Cerebellar nuclear complex (tissue), 1 donor: ENCODE measurements around the gene IGSF23.
"Not testable (repeated sequence)": the region's sequence is repeated elsewhere in the genome, so short reads cannot be mapped to it uniquely, and the experiment has no call there.

Experiments used
- DNase-seq, 2 experiments: peaks; one replicate each; lab custom pipeline; 2025; lab: John Stamatoyannopoulos, UW

The IGSF23 gene

DNA sequence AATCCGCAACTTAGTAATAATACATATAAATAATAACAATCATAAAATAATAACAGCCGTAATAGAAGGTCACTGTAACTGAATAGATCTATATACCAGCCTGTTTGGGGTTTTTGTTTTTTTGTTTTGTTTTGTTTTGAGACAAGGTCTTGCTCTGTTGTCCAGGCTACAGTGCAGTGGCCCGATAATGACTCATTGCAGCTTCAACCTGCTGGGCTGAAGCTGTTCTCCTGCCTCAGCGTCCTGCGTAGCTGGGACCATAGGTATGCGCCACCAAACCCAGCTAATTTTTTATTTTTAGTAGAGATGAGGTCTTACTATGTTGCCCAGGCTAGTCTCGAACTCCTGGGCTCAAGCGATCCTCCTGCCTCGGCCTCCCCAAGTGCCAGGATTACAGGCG, 950 bp downstream of the IGSF23 start:
- no peak for DNase-seq

- no peak for DNase-seq
Observed at GRCh38 chr19:44615863-44616247, 2.5 kb downstream of the IGSF23 start.

DNA sequence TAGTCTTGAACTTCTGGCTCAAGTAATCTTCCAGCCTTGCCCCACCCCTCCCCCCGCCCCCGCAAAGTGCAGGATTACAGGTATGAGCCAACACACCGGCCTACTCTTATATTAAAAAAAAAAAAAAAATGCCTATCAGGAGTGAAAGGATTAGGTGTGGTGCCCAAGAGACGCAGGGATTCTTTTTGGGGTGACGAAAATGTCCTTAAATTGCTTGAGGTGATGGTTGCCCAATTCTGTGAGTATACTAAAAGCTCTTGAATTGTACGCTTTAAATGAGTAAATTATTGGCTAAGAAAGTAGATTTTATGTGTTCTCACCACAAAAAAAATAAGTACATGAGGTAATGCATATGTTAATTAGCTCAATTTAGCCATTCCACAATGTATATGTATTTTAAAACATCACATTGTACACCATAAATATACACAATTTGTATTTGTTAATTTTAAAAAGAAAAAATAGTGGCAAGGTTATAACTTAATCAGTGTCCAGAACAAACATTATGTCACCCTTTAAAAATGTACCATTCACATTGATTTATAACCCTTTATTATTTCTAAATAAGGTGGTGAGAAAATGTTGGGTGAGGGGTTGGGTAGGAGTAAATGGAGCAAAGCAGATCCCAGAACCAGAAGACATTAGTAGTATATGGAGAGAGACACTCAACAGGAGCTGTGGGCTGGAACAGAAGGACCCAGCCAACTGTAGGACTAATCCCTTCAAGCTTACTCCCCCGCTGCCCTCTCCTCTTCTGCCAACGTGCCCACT, 3.9 kb downstream of the IGSF23 start:
- no peak for DNase-seq

- DNase-seq, result no peak
Observed at GRCh38 chr19:44618640-44619357, 5.4 kb downstream of the IGSF23 start.

DNA sequence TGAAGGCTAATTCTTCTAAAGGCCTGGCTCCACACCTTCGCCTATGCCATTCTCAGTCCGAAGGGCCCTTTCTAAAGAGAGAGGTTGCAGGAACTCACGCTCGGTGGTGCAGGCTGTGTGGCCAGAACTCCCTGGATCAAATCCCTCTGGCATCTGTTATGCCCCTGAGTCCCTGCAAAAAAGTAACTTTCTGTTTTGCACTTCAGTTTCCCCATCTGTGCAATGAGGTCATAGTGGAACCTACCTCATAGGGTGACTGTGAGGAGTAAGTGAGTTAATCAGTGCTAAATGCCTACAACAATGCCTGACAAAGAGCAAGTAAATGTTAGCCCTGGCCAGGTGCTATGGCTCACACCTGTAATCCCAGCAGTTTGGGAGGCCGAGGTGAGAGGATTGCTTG, 7.3 kb downstream of the IGSF23 start:
- no peak for DNase-seq

GRCh38 chr19:44621367-44621766, 8.0 kb downstream of the IGSF23 start:
- DNase-seq, result no peak

DNA sequence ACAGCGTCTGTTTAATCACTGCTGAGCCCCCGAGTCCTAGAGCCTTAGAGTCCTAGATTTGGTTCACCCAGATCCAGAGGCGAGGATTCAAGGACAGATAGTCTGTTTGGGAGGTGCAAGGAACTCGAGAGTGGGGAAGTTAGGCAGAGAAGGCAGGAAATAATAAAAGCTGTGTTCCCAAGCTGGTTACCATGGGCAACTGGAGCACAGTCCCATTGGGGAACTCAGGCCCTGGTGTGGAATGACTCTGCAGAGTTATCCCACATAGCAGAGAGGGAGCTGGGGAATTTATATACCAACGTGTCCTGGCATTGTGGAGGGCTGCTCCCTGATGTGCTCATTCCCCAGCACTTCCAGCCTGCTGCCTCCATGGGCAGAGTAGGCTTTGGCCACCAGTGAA, 9.7 kb downstream of the IGSF23 start:
- no peak for DNase-seq

DNA sequence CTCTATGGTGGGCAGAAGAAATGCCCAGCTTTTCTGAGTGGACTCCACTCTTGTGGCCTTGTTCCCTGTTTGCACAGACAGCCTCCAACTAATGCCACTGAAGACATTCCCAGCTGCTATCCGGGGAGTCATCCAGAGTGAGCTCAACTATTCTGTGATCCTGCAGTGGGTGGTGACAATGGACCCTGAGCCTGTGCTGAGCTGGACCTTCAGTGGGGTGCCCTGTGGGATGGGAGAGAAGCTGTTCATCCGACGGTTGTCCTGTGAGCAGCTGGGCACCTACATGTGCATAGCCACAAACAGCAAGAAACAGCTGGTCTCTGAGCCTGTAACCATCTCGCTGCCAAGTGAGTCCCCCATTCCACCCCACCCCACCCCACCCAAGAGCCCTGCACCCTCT, 10.3 kb downstream of the IGSF23 start:
- DNase-seq, result no peak

GRCh38 chr19:44624840-44625354, 11.5 kb downstream of the IGSF23 start:
- DNase-seq, result no peak

DNA sequence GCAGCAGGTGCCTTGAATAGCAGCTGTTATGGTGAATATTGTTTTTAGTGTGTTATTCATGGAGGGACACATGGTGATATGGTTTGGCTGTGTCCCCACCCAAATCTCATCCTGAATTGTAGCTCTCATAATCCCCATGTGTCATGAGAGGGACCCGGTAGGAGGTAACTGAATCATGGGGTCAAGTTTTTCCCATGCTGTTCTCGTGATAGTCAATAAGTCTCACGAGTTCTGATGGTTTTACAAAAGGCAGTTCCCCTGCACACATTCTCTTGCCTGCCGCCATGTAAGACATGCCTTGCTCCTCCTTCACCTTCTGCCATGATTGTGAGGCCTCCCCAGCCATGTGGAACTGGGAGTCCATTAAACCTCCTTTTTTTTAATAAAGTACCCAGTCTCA, 12.3 kb downstream of the IGSF23 start:
- DNase-seq, result not testable (repeated sequence)

- no peak for DNase-seq
Observed at GRCh38 chr19:44626048-44626624, 12.8 kb downstream of the IGSF23 start.

DNA sequence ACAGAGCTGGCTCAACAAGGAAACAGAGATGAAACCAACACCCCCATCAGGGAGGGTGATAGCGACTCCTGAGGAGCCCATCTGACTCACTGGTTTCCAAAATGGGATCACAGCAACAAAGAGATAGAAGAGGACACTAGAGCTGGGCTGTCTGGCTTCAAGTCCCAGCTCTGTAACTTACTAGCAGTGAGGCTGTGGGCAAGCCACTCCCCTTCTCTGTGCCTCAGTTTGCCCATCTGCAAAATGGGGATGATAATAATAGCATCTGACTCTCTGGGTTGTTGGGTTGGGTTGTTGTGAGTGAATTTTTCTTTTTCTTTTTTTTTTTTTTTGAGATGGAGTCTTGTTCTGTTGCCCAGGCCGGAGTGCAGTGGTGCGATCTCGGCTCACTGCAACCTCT, 14.3 kb downstream of the IGSF23 start:
- DNase-seq, result no peak

DNA sequence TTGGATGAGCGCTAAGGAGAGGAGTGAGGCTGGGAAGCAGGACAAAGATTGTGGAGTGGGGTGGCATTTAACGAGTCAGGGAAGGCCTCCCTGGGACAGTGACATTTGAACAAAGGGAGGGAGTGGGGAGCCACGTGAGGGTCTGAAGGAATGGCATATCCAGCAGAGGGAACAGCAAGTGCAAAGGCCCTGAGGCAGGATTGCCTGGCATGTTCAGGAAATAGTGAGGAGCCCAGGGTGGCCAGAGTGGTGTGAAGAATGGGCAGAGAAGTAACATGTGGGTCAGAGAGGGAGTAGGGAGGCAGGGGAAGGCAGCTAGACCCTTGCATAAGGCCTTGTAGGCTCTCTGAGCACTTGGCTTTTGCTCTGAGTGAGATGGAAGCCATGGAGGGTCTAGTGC, 15.4 kb downstream of the IGSF23 start:
- DNase-seq, result no peak

- DNase-seq, result not testable (repeated sequence)
Observed at GRCh38 chr19:44631611-44632010, 18.2 kb downstream of the IGSF23 start.

DNA sequence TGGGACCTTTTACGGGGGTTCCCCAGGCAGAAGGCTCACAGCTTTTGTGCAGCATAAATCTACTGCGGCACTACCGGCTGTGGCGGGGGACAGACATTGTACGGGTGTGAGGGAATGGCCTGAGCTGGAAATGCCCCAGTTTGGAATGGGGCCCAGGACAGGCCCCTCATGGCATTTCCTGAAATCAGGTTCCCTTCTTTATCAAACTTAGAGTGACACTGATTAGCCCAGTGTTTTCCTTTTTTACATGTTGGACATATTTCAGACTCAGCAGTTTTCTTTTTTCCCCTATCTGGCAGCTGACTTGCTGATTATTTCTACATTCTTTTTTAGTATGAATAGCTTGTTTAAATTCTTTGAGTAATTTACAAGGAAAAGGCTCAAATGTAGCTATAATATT, 20.7 kb downstream of the IGSF23 start:
- DNase-seq, result not testable (repeated sequence)

GRCh38 chr19:44634785-44635184, 21.4 kb downstream of the IGSF23 start:
- no peak for DNase-seq

DNA sequence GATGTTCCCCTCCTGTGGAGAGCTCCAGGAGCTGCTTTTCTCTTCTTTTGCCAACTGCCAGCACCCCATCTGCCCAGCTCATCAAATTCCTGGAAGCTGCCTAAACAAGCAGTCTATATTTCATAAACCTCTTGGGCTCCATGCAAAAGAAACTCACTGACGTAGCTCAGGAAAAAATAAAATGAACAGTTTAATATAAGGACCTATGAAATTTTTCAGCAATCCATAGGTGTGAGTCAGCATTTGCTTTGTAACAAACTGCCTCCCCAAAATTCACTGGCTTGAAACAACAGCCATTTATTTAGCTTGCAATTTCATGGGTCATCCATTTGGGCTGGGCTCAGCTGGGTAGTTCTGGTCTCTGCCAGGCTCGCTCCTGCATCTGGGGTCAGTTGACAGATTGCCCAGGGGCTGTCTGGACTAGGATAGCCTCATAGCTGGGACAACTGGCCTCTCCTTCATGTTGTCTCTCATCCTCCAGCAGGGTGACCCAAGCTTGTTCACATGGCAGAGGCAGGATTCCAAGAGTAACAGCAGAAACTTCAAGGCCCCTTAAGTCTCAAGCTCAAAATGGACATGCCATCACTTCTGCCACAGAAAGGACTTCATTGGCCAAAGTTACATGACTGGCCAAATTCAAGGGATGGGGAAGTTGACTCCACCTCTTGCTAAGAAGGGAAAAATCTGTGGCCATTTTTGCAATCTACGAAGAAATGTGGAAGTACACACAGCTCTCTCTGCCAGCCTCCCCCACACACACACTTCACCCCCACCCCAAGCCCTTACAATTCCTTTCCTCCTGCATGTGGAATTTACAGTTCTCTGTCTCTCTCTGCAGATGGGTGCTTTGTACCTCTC, 22.4 kb downstream of the IGSF23 start:
- DNase-seq, result no peak

DNA sequence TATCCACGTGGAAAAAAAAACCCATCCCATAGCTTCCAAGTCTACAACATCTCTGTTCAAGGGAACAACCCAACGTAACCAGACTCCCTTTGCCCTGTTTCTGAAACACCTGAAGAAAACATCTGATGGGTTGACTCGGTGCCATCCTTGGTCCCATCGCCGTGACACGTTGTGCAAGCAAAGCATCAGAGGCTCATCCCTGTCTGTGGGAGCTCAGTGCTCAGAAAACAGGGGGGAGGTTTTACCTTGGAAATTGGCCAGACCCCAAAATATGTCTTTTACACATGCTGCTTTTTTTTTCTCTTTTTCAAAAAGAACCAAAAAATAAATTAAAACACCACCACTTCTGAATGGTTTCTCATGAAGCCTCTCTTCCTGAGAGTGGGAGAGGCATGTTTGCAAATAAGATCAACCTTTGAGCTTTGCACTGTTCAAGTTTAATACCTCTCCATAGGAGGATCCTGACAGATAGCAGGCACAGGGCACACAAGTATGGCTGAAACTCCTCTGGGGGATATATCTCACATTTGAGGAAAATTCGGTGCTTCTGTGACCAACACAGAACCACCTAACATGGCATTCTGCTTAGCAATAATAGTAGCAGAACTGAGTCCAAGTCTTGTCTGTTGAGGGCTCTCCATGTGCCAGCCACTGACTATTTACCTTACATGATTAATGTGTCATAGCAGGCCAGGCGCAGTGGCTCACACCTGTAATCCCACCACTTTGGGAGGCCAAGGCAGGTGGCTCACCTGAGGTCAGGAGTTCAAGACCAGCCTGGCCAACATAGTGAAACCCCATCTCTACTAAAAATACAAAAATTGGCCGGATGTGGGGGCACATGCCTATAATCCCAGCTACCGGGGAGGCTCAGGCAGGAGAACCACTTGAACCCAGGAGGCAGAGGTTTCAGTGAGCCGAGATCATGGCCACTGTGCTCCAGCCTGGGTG, 23.4 kb downstream of the IGSF23 start:
- no peak for DNase-seq

DNA sequence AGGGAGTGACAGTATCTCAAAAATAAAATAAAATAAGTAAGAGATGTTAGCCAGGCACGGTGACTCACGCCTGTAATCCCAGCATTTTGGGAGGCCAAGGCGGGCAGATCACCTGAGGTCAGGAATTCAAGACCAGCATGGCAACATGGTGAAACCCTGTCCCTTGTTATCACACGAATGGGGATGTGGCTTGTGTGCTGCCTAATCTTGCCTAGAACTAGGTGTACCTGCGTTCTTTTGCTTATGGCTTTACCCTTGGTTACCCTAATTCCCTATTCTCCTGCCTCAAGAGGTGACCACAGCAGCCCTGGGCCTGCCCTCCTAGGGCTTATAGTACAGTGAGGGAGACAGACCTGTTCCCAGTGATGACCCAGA, 24.0 kb downstream of the IGSF23 start:
- no peak for DNase-seq

DNA sequence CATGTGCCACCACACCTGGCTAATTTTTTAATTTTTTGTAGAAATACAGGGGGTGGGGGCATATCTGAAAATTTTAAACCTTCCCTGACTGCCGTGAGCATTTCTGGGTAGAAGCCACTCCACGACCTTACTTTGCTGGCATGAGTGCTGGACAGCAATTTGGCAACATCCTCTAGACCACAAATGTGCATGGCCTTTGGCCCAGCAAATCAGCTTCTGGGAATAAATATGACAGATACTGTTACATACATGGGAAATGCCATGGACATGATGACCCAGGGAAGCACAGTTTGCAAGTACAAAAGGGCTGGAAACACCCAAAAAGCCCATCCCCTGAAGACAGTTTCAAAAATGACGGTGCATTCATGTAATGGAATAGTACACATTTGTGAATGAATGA, 27.2 kb downstream of the IGSF23 start:
- DNase-seq, result no peak
